Activated CD4-positive, alpha-beta memory T cell treated with anti-CD3 and anti-CD28 coated beads, Interleukin-2, amount 10 ng/mL, durations not matched to agents 7 days and 5 days (primary cell): ENCODE results near the gene FAM186B. TPM values are rescaled to one million over a fixed set of nuclear protein-coding genes. Genes with fewer than 3 reads are reported as not detected.

Source experiments
- CTCF ChIA-PET: fragments of 350-600 bp; sonication (Branson Sonifier 250); formaldehyde crosslinking; loops from one replicate; lab custom pipeline; 2021; ENCODE audit warnings: antibody characterized with exemption, inconsistent platforms; lab: Charles Lee
- POLR2A ChIA-PET: fragments of 350-600 bp; sonication (Branson Sonifier 250); formaldehyde crosslinking; loops from one replicate; lab custom pipeline; 2021; ENCODE audit warnings: antibody characterized with exemption; lab: Charles Lee
- DNase-seq: peaks from one replicate; pipeline ENCODE4 v3.0.0-alpha.2; 2020
- H3K27ac Mint-ChIP-seq: one replicate; pipeline ENCODE4 v1.8.0; 2021; ENCODE audit warnings: mild to moderate bottlenecking, mixed read lengths
- H3K27me3 Mint-ChIP-seq: one replicate; pipeline ENCODE4 v1.8.0; 2021; ENCODE audit warnings: mixed read lengths
- H3K36me3 Mint-ChIP-seq: one replicate; pipeline ENCODE4 v1.8.0; 2021; ENCODE audit warnings: low read depth, mixed read lengths
- H3K4me1 Mint-ChIP-seq: one replicate; pipeline ENCODE4 v1.8.0; 2021; ENCODE audit warnings: mixed read lengths
- H3K4me3 Mint-ChIP-seq: one replicate; pipeline ENCODE4 v1.8.0; 2021; ENCODE audit warnings: mild to moderate bottlenecking, mixed read lengths
- H3K9me3 Mint-ChIP-seq: one replicate; pipeline ENCODE4 v1.8.0; 2021; ENCODE audit warnings: mixed read lengths
- total RNA-seq, 2 experiments: library from RNA; stranded (reverse); gene quantifications; one replicate each; pipeline ENCODE4 v1.2.3, GENCODE V29; 2021

FAM186B gene
- total RNA-seq, 2 experiments from 2014 or later, result not detected

GRCh38 chr12:49633703-49634345 is 28.4 kb upstream of the FAM186B start:
- peaks cover 16% of the 10 kb centered on the region for H3K4me1 Mint-ChIP-seq
- ChIA-PET CTCF (interaction anchor here (1.6 to 16.9 kb wide), 3 partner anchors 10 to 107 kb away, joined by 6 to 372 read pairs (median 6); partner anchors contain the start of genes FMNL3, PRPF40B and TMBIM6), POLR2A (interaction anchor here (0.9 to 1.5 kb wide), 3 partner anchors 11 to 205 kb away, joined by 3 to 5 read pairs (median 3); partner anchors contain the start of gene PRPF40B)
- H3K36me3 Mint-ChIP-seq, result no peaks in the 10 kb centered on the region
- peaks cover 5% of the 10 kb centered on the region for H3K27me3 Mint-ChIP-seq
- no peak overlapping the region for H3K4me3 Mint-ChIP-seq
- H3K9me3 Mint-ChIP-seq, result no peaks in the 10 kb centered on the region
- H3K27ac Mint-ChIP-seq, result no peak overlapping the region
- peak; percentile 29 for DNase-seq

- H3K4me3 Mint-ChIP-seq, result no peak overlapping the region
- ChIA-PET CTCF (interaction anchor here (1.1 to 1.6 kb wide), 2 partner anchors 10 to 108 kb away, joined by 3 to 6 read pairs; partner anchors contain the start of genes PRPF40B and TMBIM6), POLR2A (interaction anchor here (0.6 to 1.5 kb wide), 4 partner anchors 10 to 205 kb away, joined by 3 to 5 read pairs (median 3); partner anchors contain the start of gene PRPF40B)
- H3K9me3 Mint-ChIP-seq, result no peaks in the 10 kb centered on the region
- no peaks in the 10 kb centered on the region for H3K36me3 Mint-ChIP-seq
- no peak for DNase-seq
- H3K4me1 Mint-ChIP-seq, result peaks cover 16% of the 10 kb centered on the region
- no peak overlapping the region for H3K27ac Mint-ChIP-seq
- peaks cover 5% of the 10 kb centered on the region for H3K27me3 Mint-ChIP-seq
Observed at GRCh38 chr12:49632986-49633702, 27.7 kb upstream of the FAM186B start.

- H3K27me3 Mint-ChIP-seq, result peaks cover 5% of the 10 kb centered on the region
- peaks cover 16% of the 10 kb centered on the region for H3K4me1 Mint-ChIP-seq
- no peak for DNase-seq
- H3K36me3 Mint-ChIP-seq, result no peaks in the 10 kb centered on the region
- H3K9me3 Mint-ChIP-seq, result no peaks in the 10 kb centered on the region
- no peak overlapping the region for H3K4me3 Mint-ChIP-seq
- ChIA-PET POLR2A (interaction anchor here (1.2 to 2.0 kb wide), 3 partner anchors 10 to 206 kb away, joined by 3 to 5 read pairs (median 3); no protein-coding TSS in a partner anchor), CTCF (interaction anchor here (1.1 to 1.6 kb wide), 2 partner anchors 9 to 109 kb away, joined by 3 to 6 read pairs; partner anchors contain the start of genes PRPF40B and TMBIM6)
- no peak overlapping the region for H3K27ac Mint-ChIP-seq
Observed at GRCh38 chr12:49632401-49632800, 27.0 kb upstream of the FAM186B start.

DNA sequence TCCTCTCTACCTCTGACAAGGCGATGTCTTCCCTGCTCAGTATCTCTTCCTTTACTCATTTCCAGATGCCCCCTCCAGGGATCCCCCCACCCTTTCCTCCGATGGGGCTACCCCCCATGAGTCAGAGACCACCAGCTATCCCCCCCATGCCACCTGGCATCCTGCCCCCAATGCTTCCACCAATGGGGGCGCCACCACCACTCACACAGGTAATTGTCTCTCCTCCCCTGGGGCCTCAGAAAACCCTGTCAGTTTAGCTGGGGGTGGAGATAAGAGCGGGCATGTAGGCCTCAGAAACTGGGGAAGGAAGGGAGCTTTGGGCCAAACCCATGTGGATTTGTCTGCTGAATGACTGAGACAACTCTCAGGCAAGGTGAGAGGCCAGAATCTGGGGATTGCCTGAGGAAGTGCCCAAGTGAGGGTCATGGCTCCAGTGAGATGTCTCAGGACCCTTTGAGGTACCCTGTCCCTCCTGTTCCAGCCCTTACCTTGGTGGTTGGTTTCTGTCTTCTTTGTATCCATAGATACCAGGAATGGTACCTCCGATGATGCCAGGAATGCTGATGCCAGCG is 26.0 kb upstream of the FAM186B start:
- POLR2A ChIA-PET, result interaction anchor here (0.8 to 2.0 kb wide), 3 partner anchors 9 to 77 kb away, joined by 3 to 5 read pairs (median 3); no protein-coding TSS in a partner anchor
- no peak overlapping the region for H3K4me3 Mint-ChIP-seq

DNA sequence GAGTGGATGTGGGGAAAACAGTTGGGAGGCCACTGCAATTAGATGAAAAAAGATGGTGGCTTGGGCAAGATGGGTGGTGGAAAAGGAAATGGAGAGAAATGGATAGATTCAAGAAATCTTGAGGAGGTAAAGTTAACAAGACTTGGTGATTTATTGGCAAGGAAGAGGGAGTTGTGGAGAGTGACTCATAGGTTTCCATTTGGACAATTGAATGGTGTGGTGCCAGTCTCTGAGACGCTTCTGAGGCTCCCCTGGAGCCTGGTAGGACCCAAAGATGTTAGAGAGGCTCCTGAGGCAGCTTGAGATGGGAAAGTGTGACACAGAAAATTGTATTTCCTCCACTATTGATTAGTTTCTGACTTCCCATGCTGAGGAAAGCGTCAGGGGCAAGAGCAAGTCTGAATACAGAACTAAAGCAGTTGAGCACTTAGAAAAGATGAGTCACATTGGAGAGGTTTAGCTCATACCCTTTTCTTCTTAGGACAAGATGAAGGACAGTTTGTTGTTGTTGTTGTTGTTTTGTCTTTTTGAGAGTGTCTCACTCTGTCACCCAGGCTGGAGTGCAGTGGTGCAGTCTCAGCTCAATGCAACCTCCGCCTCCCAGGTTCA is 22.4 kb upstream of the FAM186B start:
- DNase-seq, result no peak
- no peak overlapping the region for H3K4me3 Mint-ChIP-seq
- ChIA-PET CTCF (interaction anchor here (0.7 to 1.5 kb wide), 2 partner anchors 10 to 515 kb away, joined by 3 to 7 read pairs; no protein-coding TSS in a partner anchor), POLR2A (interaction anchor here (0.9 to 1.1 kb wide), 3 partner anchors 9 to 114 kb away, joined by 3 to 6 read pairs (median 6); partner anchors contain the start of gene TMBIM6)
- H3K27ac Mint-ChIP-seq, result no peak overlapping the region
- H3K9me3 Mint-ChIP-seq, result no peaks in the 10 kb centered on the region
- peaks cover 10% of the 10 kb centered on the region for H3K4me1 Mint-ChIP-seq
- peaks cover 13% of the 10 kb centered on the region for H3K27me3 Mint-ChIP-seq
- no peaks in the 10 kb centered on the region for H3K36me3 Mint-ChIP-seq

More for the DNA sequence above, 26.0 kb upstream of the FAM186B start:
- Mint-ChIP-seq H3K27ac (no peak overlapping the region), H3K9me3 (no peaks in the 10 kb centered on the region), H3K4me1 (peaks cover 9% of the 10 kb centered on the region), H3K36me3 (no peaks in the 10 kb centered on the region), H3K27me3 (peaks cover 5% of the 10 kb centered on the region)
- CTCF ChIA-PET, result interaction anchor here (0.6 to 0.7 kb wide), 2 partner anchors 21 to 27 kb away, joined by 4 read pairs; no protein-coding TSS in a partner anchor
- DNase-seq, result no peak

DNA sequence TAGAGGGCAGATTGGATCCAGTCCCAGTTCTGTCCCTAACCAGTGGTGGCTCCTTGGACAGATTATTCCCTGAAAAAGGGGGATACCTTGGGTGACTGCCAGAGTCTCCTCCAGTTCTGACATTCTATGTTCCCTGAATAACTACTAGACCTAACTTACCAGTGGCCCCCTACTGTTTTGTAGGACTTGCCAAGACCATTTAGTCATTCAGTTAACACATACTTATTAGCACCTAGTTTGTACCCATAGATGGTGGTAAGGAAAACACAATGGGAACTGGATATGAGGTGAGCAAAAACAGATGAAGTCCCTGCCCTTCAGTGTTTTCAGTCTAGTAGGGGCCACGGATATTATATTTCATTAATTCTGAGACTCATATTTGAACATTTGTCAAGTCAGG is 21.4 kb upstream of the FAM186B start:
- H3K27me3 Mint-ChIP-seq, result peaks cover 13% of the 10 kb centered on the region
- ChIA-PET CTCF (interaction anchor here (1.5 kb wide), 1 partner anchor 11 kb away, joined by 7 read pairs; no protein-coding TSS in a partner anchor), POLR2A (interaction anchor here (1.0 kb wide), 1 partner anchor 47 kb away, joined by 6 read pairs; no protein-coding TSS in a partner anchor)
- no peak for DNase-seq
- no peaks in the 10 kb centered on the region for H3K36me3 Mint-ChIP-seq
- no peak overlapping the region for H3K27ac Mint-ChIP-seq
- no peak overlapping the region for H3K4me3 Mint-ChIP-seq
- H3K9me3 Mint-ChIP-seq, result no peaks in the 10 kb centered on the region
- H3K4me1 Mint-ChIP-seq, result peaks cover 18% of the 10 kb centered on the region

- Mint-ChIP-seq H3K4me3 (no peak overlapping the region), H3K4me1 (peaks cover 23% of the 10 kb centered on the region), H3K27me3 (peaks cover 14% of the 10 kb centered on the region), H3K36me3 (no peaks in the 10 kb centered on the region), H3K9me3 (no peaks in the 10 kb centered on the region), H3K27ac (no peak overlapping the region)
- ChIA-PET CTCF (interaction anchor here (0.6 to 1.6 kb wide), 3 partner anchors 11 to 482 kb away, joined by 4 to 5 read pairs (median 4); partner anchors contain the start of gene TMBIM6), POLR2A (interaction anchor here (2.1 kb wide), 1 partner anchor 115 kb away, joined by 7 read pairs; the partner anchor contains the start of gene TMBIM6)
- no peak for DNase-seq
Observed at GRCh38 chr12:49626169-49626835, 20.9 kb upstream of the FAM186B start.

GRCh38 chr12:49624921-49625577 is 19.6 kb upstream of the FAM186B start:
- peaks cover 27% of the 10 kb centered on the region for H3K4me1 Mint-ChIP-seq
- no peak overlapping the region for H3K27ac Mint-ChIP-seq
- CTCF ChIA-PET, result interaction anchor here (0.8 to 1.6 kb wide), 3 partner anchors 12 to 267 kb away, joined by 3 to 5 read pairs (median 4); partner anchors contain the start of gene TMBIM6
- DNase-seq, result no peak
- H3K4me3 Mint-ChIP-seq, result peak overlapping the region; percentile 18
- H3K27me3 Mint-ChIP-seq, result peaks cover 26% of the 10 kb centered on the region
- no peaks in the 10 kb centered on the region for H3K9me3 Mint-ChIP-seq
- POLR2A ChIA-PET, result interaction anchor here (2.1 kb wide), 1 partner anchor 116 kb away, joined by 7 read pairs; the partner anchor contains the start of gene TMBIM6
- no peaks in the 10 kb centered on the region for H3K36me3 Mint-ChIP-seq

GRCh38 chr12:49623142-49623904 is 17.9 kb upstream of the FAM186B start, which contains the start of gene PRPF40B:
PRPF40B (plus strand) TSS chr12:49623561; CDS start chr12:49623591, 30 bp downstream.
- peak within 1 kb of the TSS; percentile 77 for H3K4me3 Mint-ChIP-seq
- no peaks in the 10 kb centered on the region for H3K36me3 Mint-ChIP-seq
- H3K27ac Mint-ChIP-seq, result peak within 1 kb of the TSS; percentile 81
- ChIA-PET CTCF (interaction anchor here (0.6 to 2.2 kb wide), 14 partner anchors 9 to 276 kb away, joined by 3 to 9 read pairs (median 5); partner anchors contain the start of genes DNAJC22, FAM186B, SPATS2 and TMBIM6), POLR2A (interaction anchor here (0.6 to 2.8 kb wide), 17 partner anchors 10 to 493 kb away, joined by 3 to 18 read pairs (median 5); partner anchors contain the start of genes SPATS2 and TMBIM6)
- peak; percentile 86 for DNase-seq
- H3K4me1 Mint-ChIP-seq, result peaks cover 27% of the 10 kb centered on the region
- no peaks in the 10 kb centered on the region for H3K9me3 Mint-ChIP-seq
- H3K27me3 Mint-ChIP-seq, result peaks cover 34% of the 10 kb centered on the region

DNA sequence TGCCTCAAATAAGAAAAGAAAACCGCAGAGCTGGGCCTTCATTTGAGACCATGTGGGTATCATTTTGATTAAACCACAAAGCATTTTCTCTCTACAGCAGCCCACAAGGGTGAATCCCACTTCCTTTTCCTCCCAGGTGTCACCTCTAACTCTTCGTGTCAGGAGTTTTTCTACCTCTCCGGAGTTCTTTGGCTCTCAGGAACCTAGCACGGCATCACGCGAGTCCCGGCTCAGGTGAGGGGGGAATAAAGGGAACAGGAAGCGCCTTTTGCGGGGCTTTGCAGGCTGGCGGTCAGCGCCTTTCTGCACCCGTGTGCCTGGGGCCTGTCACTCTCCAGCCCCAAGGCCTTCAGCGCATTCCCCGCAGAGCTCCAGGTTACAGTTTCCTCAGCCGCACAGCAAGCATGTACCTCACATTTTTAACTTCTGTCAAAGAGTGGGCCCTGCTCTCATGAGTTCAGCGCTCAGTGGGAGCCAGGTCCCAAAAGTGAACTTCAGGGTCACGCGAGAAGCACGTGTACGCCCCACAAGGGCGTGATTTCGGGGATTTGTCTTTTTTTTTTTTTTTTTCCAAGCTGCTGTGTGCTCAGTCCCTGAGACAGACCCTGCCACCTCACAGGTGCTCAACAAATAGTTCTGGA is 17.2 kb upstream of the FAM186B start:
- DNase-seq, result peak; percentile 66
- Mint-ChIP-seq H3K4me1 (peaks cover 27% of the 10 kb centered on the region), H3K27ac (peak overlapping the region; percentile 81), H3K9me3 (no peaks in the 10 kb centered on the region), H3K36me3 (no peaks in the 10 kb centered on the region), H3K4me3 (peak overlapping the region; percentile 77), H3K27me3 (peaks cover 37% of the 10 kb centered on the region)
- POLR2A ChIA-PET, result interaction anchor here (0.7 to 2.8 kb wide), 21 partner anchors 9 to 492 kb away, joined by 3 to 18 read pairs (median 5); partner anchors contain the start of genes SPATS2 and TMBIM6
- CTCF ChIA-PET, result interaction anchor here (0.6 to 2.2 kb wide), 17 partner anchors 10 to 536 kb away, joined by 3 to 9 read pairs (median 4); partner anchors contain the start of genes DNAJC22, SPATS2 and TMBIM6
